Measurements from ENCODE around the gene TEF. TPM values are rescaled to one million over a fixed set of nuclear protein-coding genes. Genes with fewer than 3 reads are reported as not detected.

TEF gene
- total RNA-seq, 1 donor from 2014 or later, result 13.9 TPM

GRCh38 chr22:41406410-41406809 is 24.7 kb downstream of the TEF start:
- Mint-ChIP-seq H3K27ac (ENCODE audit: unreplicated experiment) (no peak overlapping the region), H3K27me3 (ENCODE audit: unreplicated experiment) (peaks cover 3% of the 10 kb centered on the region), H3K9me3 (ENCODE audit: unreplicated experiment) (peaks cover 2% of the 10 kb centered on the region), H3K4me3 (ENCODE audit: unreplicated experiment) (no peak overlapping the region), H3K4me1 (ENCODE audit: low read depth, unreplicated experiment) (peaks cover 10% of the 10 kb centered on the region), H3K36me3 (ENCODE audit: unreplicated experiment) (no peaks in the 10 kb centered on the region)
- no peak for TF ChIP-seq CTCF (IDR thresholded peaks at IDR 0.05; ENCODE audit: partially characterized antibody, unreplicated experiment)
- DNase-seq, result no peak

GRCh38 chr22:41407433-41407832 is 25.7 kb downstream of the TEF start:
- H3K9me3 Mint-ChIP-seq (ENCODE audit: unreplicated experiment), result peaks cover 2% of the 10 kb centered on the region
- no peak overlapping the region for H3K4me3 Mint-ChIP-seq (ENCODE audit: unreplicated experiment)
- H3K27ac Mint-ChIP-seq (ENCODE audit: unreplicated experiment), result no peak overlapping the region
- peaks cover 3% of the 10 kb centered on the region for H3K27me3 Mint-ChIP-seq (ENCODE audit: unreplicated experiment)
- no peak for TF ChIP-seq CTCF (IDR thresholded peaks at IDR 0.05; ENCODE audit: partially characterized antibody, unreplicated experiment)
- no peaks in the 10 kb centered on the region for H3K36me3 Mint-ChIP-seq (ENCODE audit: unreplicated experiment)
- DNase-seq, result no peak
- H3K4me1 Mint-ChIP-seq (ENCODE audit: low read depth, unreplicated experiment), result peaks cover 10% of the 10 kb centered on the region

- Mint-ChIP-seq H3K36me3 (ENCODE audit: unreplicated experiment) (no peaks in the 10 kb centered on the region), H3K27me3 (ENCODE audit: unreplicated experiment) (peaks cover under 1% of the 10 kb centered on the region), H3K4me3 (ENCODE audit: unreplicated experiment) (no peak overlapping the region), H3K9me3 (ENCODE audit: unreplicated experiment) (peaks cover 2% of the 10 kb centered on the region), H3K27ac (ENCODE audit: unreplicated experiment) (no peak overlapping the region), H3K4me1 (ENCODE audit: low read depth, unreplicated experiment) (peaks cover 8% of the 10 kb centered on the region)
- DNase-seq, result no peak
- no peak for TF ChIP-seq CTCF (IDR thresholded peaks at IDR 0.05; ENCODE audit: partially characterized antibody, unreplicated experiment)
Measured at GRCh38 chr22:41408665-41409064, 26.9 kb downstream of the TEF start.

GRCh38 chr22:41410311-41410751 is 28.6 kb downstream of the TEF start:
- Mint-ChIP-seq H3K9me3 (ENCODE audit: unreplicated experiment) (peaks cover 6% of the 10 kb centered on the region), H3K4me1 (ENCODE audit: low read depth, unreplicated experiment) (peaks cover 10% of the 10 kb centered on the region), H3K27ac (ENCODE audit: unreplicated experiment) (no peak overlapping the region), H3K27me3 (ENCODE audit: unreplicated experiment) (no peaks in the 10 kb centered on the region), H3K36me3 (ENCODE audit: unreplicated experiment) (no peaks in the 10 kb centered on the region), H3K4me3 (ENCODE audit: unreplicated experiment) (no peak overlapping the region)
- DNase-seq, result no peak
- no peak for TF ChIP-seq CTCF (IDR thresholded peaks at IDR 0.05; ENCODE audit: partially characterized antibody, unreplicated experiment)

GRCh38 chr22:41411021-41411851 is 29.5 kb downstream of the TEF start:
- peaks cover 1% of the 10 kb centered on the region for H3K27me3 Mint-ChIP-seq (ENCODE audit: unreplicated experiment)
- no peak overlapping the region for H3K27ac Mint-ChIP-seq (ENCODE audit: unreplicated experiment)
- peaks cover 6% of the 10 kb centered on the region for H3K9me3 Mint-ChIP-seq (ENCODE audit: unreplicated experiment)
- peaks cover 10% of the 10 kb centered on the region for H3K4me1 Mint-ChIP-seq (ENCODE audit: low read depth, unreplicated experiment)
- H3K4me3 Mint-ChIP-seq (ENCODE audit: unreplicated experiment), result peak overlapping the region; percentile 31
- TF ChIP-seq CTCF (IDR thresholded peaks at IDR 0.05; ENCODE audit: partially characterized antibody, unreplicated experiment), result no peak
- DNase-seq, result no peak
- H3K36me3 Mint-ChIP-seq (ENCODE audit: unreplicated experiment), result no peaks in the 10 kb centered on the region

All from glutamatergic neuron (in vitro differentiated cells).